Calu3 (cell line): ENCODE data around the gene ETV5. TPM values are rescaled to one million over a fixed set of nuclear protein-coding genes. Genes with fewer than 3 reads are reported as not detected.

Experiments used
- BruUV-seq: library from RNA; stranded (reverse); fragments of 400-500 nt; replicated peaks from 2 replicates; lab custom pipeline; 2021; lab: Mats Ljungman, UMichigan
- CTCF ChIA-PET: fragments of 300-600 bp; sonication (Branson Sonifier 250); formaldehyde crosslinking; loops from one replicate; lab custom pipeline; 2022; ENCODE audit warnings: antibody characterized with exemption; lab: Charles Lee
- DNase-seq: peaks from one replicate; pipeline ENCODE4 v3.0.0; 2022
- H3K27ac Mint-ChIP-seq: one replicate; pipeline ENCODE4 v1.8.0; 2022; ENCODE audit warnings: mixed read lengths; ENCODE audit not compliant: unreplicated experiment
- H3K27me3 Mint-ChIP-seq: one replicate; pipeline ENCODE4 v1.8.0; 2022; ENCODE audit warnings: mixed read lengths; ENCODE audit not compliant: unreplicated experiment
- H3K36me3 Mint-ChIP-seq: one replicate; pipeline ENCODE4 v1.8.0; 2022; ENCODE audit warnings: mild to moderate bottlenecking, moderate library complexity, mixed read lengths; ENCODE audit not compliant: insufficient read depth, unreplicated experiment
- H3K4me1 Mint-ChIP-seq: one replicate; pipeline ENCODE4 v1.8.0; 2022; ENCODE audit warnings: mild to moderate bottlenecking, low read depth, mixed read lengths; ENCODE audit not compliant: unreplicated experiment
- H3K4me3 Mint-ChIP-seq: one replicate; pipeline ENCODE4 v1.8.0; 2022; ENCODE audit warnings: mild to moderate bottlenecking, low read depth, moderate library complexity, mixed read lengths; ENCODE audit not compliant: unreplicated experiment
- H3K9me3 Mint-ChIP-seq: one replicate; pipeline ENCODE4 v1.8.0; 2022; ENCODE audit warnings: low read depth, mixed read lengths; ENCODE audit not compliant: unreplicated experiment
- CTCF ChIP-seq: fragments of 200-600 bp; IDR thresholded peaks from one replicate; pipeline ENCODE4 v1.8.0; 2022; ENCODE audit warnings: antibody characterized with exemption; ENCODE audit not compliant: unreplicated experiment
- intact Hi-C: fragments of 100-400 bp; cut with micrococcal nuclease; formaldehyde crosslinking; loops from one replicate; pipeline ENCODE4 v1.10.0; 2022; ENCODE audit not compliant: unreplicated experiment
- total RNA-seq: library from RNA; stranded (reverse); gene quantifications from 2 replicates; pipeline ENCODE4 v1.2.3, GENCODE V29; 2022

ETV5 gene
- total RNA-seq, 1 experiment from 2014 or later: 108 TPM

GRCh38 chr3:185999221-185999620, 109.7 kb downstream of the ETV5 start:
- no peak overlapping the region for H3K4me3 Mint-ChIP-seq
- BruUV-seq: no TSS peak
- intact Hi-C loops: no loop called here
- H3K27me3 Mint-ChIP-seq: peaks cover 41% of the 10 kb centered on the region
- no peaks in the 10 kb centered on the region for H3K4me1 Mint-ChIP-seq
- H3K27ac Mint-ChIP-seq: no peak overlapping the region
- no peak for DNase-seq
- no peaks in the 10 kb centered on the region for H3K9me3 Mint-ChIP-seq
- no peak for TF ChIP-seq CTCF
- H3K36me3 Mint-ChIP-seq: no peaks in the 10 kb centered on the region
- CTCF ChIA-PET: interaction anchor here (0.8 kb wide), 1 partner anchor 746 kb away, joined by 3 read pairs; no protein-coding TSS in a partner anchor

GRCh38 chr3:185998136-185998535, 110.8 kb downstream of the ETV5 start:
- TF ChIP-seq CTCF: no peak
- no TSS peak for BruUV-seq
- H3K27me3 Mint-ChIP-seq: peaks cover 51% of the 10 kb centered on the region
- no peak overlapping the region for H3K27ac Mint-ChIP-seq
- intact Hi-C loops: no loop called here
- no peaks in the 10 kb centered on the region for H3K36me3 Mint-ChIP-seq
- H3K9me3 Mint-ChIP-seq: no peaks in the 10 kb centered on the region
- no peak for DNase-seq
- H3K4me1 Mint-ChIP-seq: no peaks in the 10 kb centered on the region
- CTCF ChIA-PET: no interaction called here
- no peak overlapping the region for H3K4me3 Mint-ChIP-seq

- intact Hi-C loops: no loop called here
- H3K27me3 Mint-ChIP-seq: peaks cover 55% of the 10 kb centered on the region
- no peak overlapping the region for H3K27ac Mint-ChIP-seq
- no peaks in the 10 kb centered on the region for H3K36me3 Mint-ChIP-seq
- no peak for DNase-seq
- no peak for TF ChIP-seq CTCF
- BruUV-seq: no TSS peak
- no peaks in the 10 kb centered on the region for H3K9me3 Mint-ChIP-seq
- H3K4me1 Mint-ChIP-seq: no peaks in the 10 kb centered on the region
- no peak overlapping the region for H3K4me3 Mint-ChIP-seq
- CTCF ChIA-PET: interaction anchor here (0.6 to 0.7 kb wide), 2 partner anchors 14 to 1203 kb away, joined by 3 to 6 read pairs; no protein-coding TSS in a partner anchor
Measured at GRCh38 chr3:185997130-185997529, 111.8 kb downstream of the ETV5 start.

Other genes starting within 250 kb of the ETV5 start
- gene TRA2B, start 171.1 kb downstream of the ETV5 start, total RNA-seq: 212 and 238 TPM in 2 replicates